Psoas muscle (tissue), 8 donors: ENCODE data around the gene RFTN2. TPM values are rescaled to one million over a fixed set of nuclear protein-coding genes. Genes with fewer than 3 reads are reported as not detected.

Source experiments
- ATAC-seq, 4 donors: fragments of 200-7000 bp; cut with Tn5 transposase; one replicate each; pipeline ENCODE4 v1.9.1; 2020; ENCODE audit warnings: moderate library complexity in 3 of 4, mild to moderate bottlenecking in 2 of 4
- DNase-seq, 2 donors: peaks; one replicate each; pipeline ENCODE4 v3.0.0-alpha.2; 2020
- H3K27ac ChIP-seq: fragments of 200-600 bp; one replicate; pipeline ENCODE4 v1.8.0; 2022
- H3K27me3 ChIP-seq, 3 donors: fragments of 200-600 bp in 1 of 3; one replicate each; pipeline versions ENCODE4 v1.6.1 to v1.8.0; 2013 to 2022; ENCODE audit warnings: low read length in 2 of 3, mild to moderate bottlenecking in 2 of 3, moderate library complexity in 1 of 3; ENCODE audit not compliant: insufficient read depth in 3 of 3
- H3K36me3 ChIP-seq, 2 donors: fragments of 200-600 bp in 1 of 2; one replicate each; pipeline versions ENCODE4 v1.6.1 to v1.8.0; 2013 to 2022; ENCODE audit warnings: low read depth in 1 of 2, mild to moderate bottlenecking in 1 of 2, moderate library complexity in 1 of 2; ENCODE audit not compliant: insufficient read depth in 1 of 2
- H3K4me1 ChIP-seq: fragments of 200-600 bp; one replicate; pipeline ENCODE4 v1.8.0; 2022
- H3K4me3 ChIP-seq: fragments of 200-600 bp; one replicate; pipeline ENCODE4 v1.8.0; 2022; ENCODE audit warnings: mild to moderate bottlenecking
- H3K9me3 ChIP-seq: fragments of 200-600 bp; one replicate; pipeline ENCODE4 v1.8.0; 2022
- WGBS, 3 donors: extraction: QIAGEN DNeasy Blood & Tissue Kit; methylation state at CpG; one replicate each; pipeline versions ENCODE4 v1.1.6 to v1.1.7; 2013; 5-methylcytosine and 5-hydroxymethylcytosine counted together
- intact Hi-C, 2 donors: fragments of 100-400 bp; cut with DNase I; formaldehyde crosslinking; loops; one replicate each; pipeline versions ENCODE4 v1.11.0 to v1.14.2; 2022
- polyA plus RNA-seq, 3 donors: library from polyadenylated mRNA; stranded (reverse); fragments of 200-250 nt; gene quantifications; one replicate each; pipeline ENCODE4 v1.2.3, GENCODE V29; 2013
- total RNA-seq, 4 donors: library from RNA; stranded (reverse); fragmentation: NEBNext Ultra II Directional in 2 of 4; extraction: Animal tissue kit (Norgen Biotek cat#: 25700) in 2 of 4; gene quantifications; one replicate each; pipeline versions ENCODE4 v1.2.1 to v1.2.4, GENCODE V29; 2021 to 2023
- TF ChIP-seq, protein P1 (sequence below): fragments of 200-600 bp; IDR thresholded peaks from one replicate; pipeline ENCODE4 v1.8.0; 2022; ENCODE audit warnings: antibody characterized with exemption
- donor health status: healthy with polysubstance abuse.
- donor health status: DM: no; HTN: no; CAD: no; lungs with moderate emphysema.
- donor health status: Bipolar disorder and iron deficiency.
- donor health status: healthy.
- donor health status: DM: yes; HTN: yes; CAD: no.
- donor health status: DM: no; HTN: no; CAD: no.
- donor health status: DM: no; HTN: no; CAD: no.
- donor health status: DM: yes; HTN: yes; CAD: no.

Gene RFTN2
- total and polyA plus RNA-seq, 7 donors, result 0.57 to 5.4 (median 0.92) TPM

GRCh38 chr2:197604117-197604860 is 71.1 kb downstream of the RFTN2 start:
- Histone ChIP-seq H3K4me3 (no peak overlapping the region), H3K27ac (no peak overlapping the region), H3K9me3 (no peaks in the 10 kb centered on the region), H3K4me1 (no peaks in the 10 kb centered on the region), H3K27me3 (no peaks in the 10 kb centered on the region), H3K36me3 (no peaks in the 10 kb centered on the region)
- TF ChIP-seq, protein P1, sequence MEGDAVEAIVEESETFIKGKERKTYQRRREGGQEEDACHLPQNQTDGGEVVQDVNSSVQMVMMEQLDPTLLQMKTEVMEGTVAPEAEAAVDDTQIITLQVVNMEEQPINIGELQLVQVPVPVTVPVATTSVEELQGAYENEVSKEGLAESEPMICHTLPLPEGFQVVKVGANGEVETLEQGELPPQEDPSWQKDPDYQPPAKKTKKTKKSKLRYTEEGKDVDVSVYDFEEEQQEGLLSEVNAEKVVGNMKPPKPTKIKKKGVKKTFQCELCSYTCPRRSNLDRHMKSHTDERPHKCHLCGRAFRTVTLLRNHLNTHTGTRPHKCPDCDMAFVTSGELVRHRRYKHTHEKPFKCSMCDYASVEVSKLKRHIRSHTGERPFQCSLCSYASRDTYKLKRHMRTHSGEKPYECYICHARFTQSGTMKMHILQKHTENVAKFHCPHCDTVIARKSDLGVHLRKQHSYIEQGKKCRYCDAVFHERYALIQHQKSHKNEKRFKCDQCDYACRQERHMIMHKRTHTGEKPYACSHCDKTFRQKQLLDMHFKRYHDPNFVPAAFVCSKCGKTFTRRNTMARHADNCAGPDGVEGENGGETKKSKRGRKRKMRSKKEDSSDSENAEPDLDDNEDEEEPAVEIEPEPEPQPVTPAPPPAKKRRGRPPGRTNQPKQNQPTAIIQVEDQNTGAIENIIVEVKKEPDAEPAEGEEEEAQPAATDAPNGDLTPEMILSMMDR, result no peak
- intact Hi-C loops, result no loop called here
- DNase-seq (no peak), ATAC-seq (no peak)
- WGBS, 3 donors, result 75 to 83% (median 81%) methylated on average over 1 of the region's 1 CpG

GRCh38 chr2:197601726-197602125 is 73.7 kb downstream of the RFTN2 start:
- Histone ChIP-seq H3K27ac (no peak overlapping the region), H3K4me3 (no peak overlapping the region), H3K9me3 (no peaks in the 10 kb centered on the region), H3K27me3 (no peaks in the 10 kb centered on the region), H3K36me3 (no peaks in the 10 kb centered on the region), H3K4me1 (no peaks in the 10 kb centered on the region)
- TF ChIP-seq, protein P1, result no peak
- WGBS, 3 donors, result 56 to 83% (median 71%) methylated on average over 2 of the region's 2 CpGs
- DNase-seq (no peak), ATAC-seq (no peak)
- intact Hi-C loops, result no loop called here

- DNase-seq, result no peak
- TF ChIP-seq, protein P1, result no peak
- no peak overlapping the region for H3K27ac ChIP-seq
- ATAC-seq, result no peak
- H3K36me3 ChIP-seq, result no peaks in the 10 kb centered on the region
- WGBS, 3 donors, result 96 to 98% (median 97%) methylated on average over 5 of the region's 5 CpGs
- no peaks in the 10 kb centered on the region for H3K4me1 ChIP-seq
- H3K4me3 ChIP-seq, result no peak overlapping the region
- H3K9me3 ChIP-seq, result no peaks in the 10 kb centered on the region
- intact Hi-C loops, result no loop called here
- no peaks in the 10 kb centered on the region for H3K27me3 ChIP-seq
These were observed 75.1 kb downstream of the RFTN2 start for GRCh38 chr2:197600306-197600705.

- Histone ChIP-seq H3K36me3 (no peaks in the 10 kb centered on the region), H3K4me3 (no peak overlapping the region), H3K9me3 (no peaks in the 10 kb centered on the region), H3K27me3 (no peaks in the 10 kb centered on the region), H3K4me1 (no peaks in the 10 kb centered on the region), H3K27ac (no peak overlapping the region)
- ATAC-seq, result peak in 1 of 4 donors; percentile 41
- no peak for DNase-seq
- TF ChIP-seq, protein P1, result peak; percentile 12
- intact Hi-C loops, result no loop called here
- WGBS, 3 donors, result 70 to 76% (median 73%) methylated on average over 11 of the region's 11 CpGs
These were observed 76.0 kb downstream of the RFTN2 start for GRCh38 chr2:197599285-197599965.
